ENCODE data around the gene LYST. TPM values are rescaled to one million over a fixed set of nuclear protein-coding genes. Genes with fewer than 3 reads are reported as not detected.

Gene LYST
- total RNA-seq, 4 donors from 2014 or later, result 48.0 to 62.8 (median 61.0) TPM

- Histone ChIP-seq H3K27me3 (no peaks in the 10 kb centered on the region), H3K4me1 (peaks cover 0 to 34% (median 14%) of the 10 kb centered on the region in 4 donors), H3K9me3 (no peaks in the 10 kb centered on the region), H3K36me3 (no peaks in the 10 kb centered on the region), H3K4me3 (peak overlapping the region; percentile 81 to 100 (median 92)), H3K27ac (peak overlapping the region; percentile 92 to 97 (median 94))
- WGBS, 2 donors, result 3 to 4% methylated on average over 16 of the region's 16 CpGs
- no peak for DNase-seq (ENCODE audit: low spot score in 2 of 2)
- TF ChIP-seq EP300 (IDR thresholded peaks at IDR 0.05) (peak in 1 of 2 donors; percentile 13), CTCF (IDR thresholded peaks at IDR 0.05) (no peak), POLR2A (IDR thresholded peaks at IDR 0.05) (no peak)
Observed at GRCh38 chr1:235865565-235866204, 1.0 kb downstream of the LYST start.

- no peak for TF ChIP-seq EP300 (IDR thresholded peaks at IDR 0.05)
- 28 to 32% methylated on average over 2 of the region's 3 CpGs for WGBS, 2 donors
- no peak for DNase-seq (ENCODE audit: low spot score in 2 of 2)
- H3K4me3 ChIP-seq, result peak overlapping the region in 2 of 4 donors; percentile 89 to 100
- H3K36me3 ChIP-seq, result no peaks in the 10 kb centered on the region
- no peaks in the 10 kb centered on the region for H3K27me3 ChIP-seq
- peak overlapping the region in 3 of 4 donors; percentile 93 to 97 (median 96) for H3K27ac ChIP-seq
- H3K9me3 ChIP-seq, result no peaks in the 10 kb centered on the region
- peaks cover 0 to 34% (median 14%) of the 10 kb centered on the region in 4 donors for H3K4me1 ChIP-seq
Observed at GRCh38 chr1:235864931-235865525, 1.7 kb downstream of the LYST start.

- WGBS, 2 donors, result 90 to 93% methylated on average over 10 of the region's 10 CpGs
- Histone ChIP-seq H3K36me3 (no peaks in the 10 kb centered on the region), H3K4me3 (peak overlapping the region in 1 of 4 donors; percentile 89), H3K9me3 (no peaks in the 10 kb centered on the region), H3K4me1 (peaks cover 0 to 34% (median 14%) of the 10 kb centered on the region in 4 donors), H3K27ac (peak overlapping the region in 2 of 4 donors; percentile 93 to 97), H3K27me3 (no peaks in the 10 kb centered on the region)
- DNase-seq (ENCODE audit: low spot score in 2 of 2), result no peak
- no peak for TF ChIP-seq POLR2A (IDR thresholded peaks at IDR 0.05)
- TF ChIP-seq EP300 (IDR thresholded peaks at IDR 0.05), result no peak
- TF ChIP-seq CTCF (IDR thresholded peaks at IDR 0.05), result no peak
Observed at GRCh38 chr1:235864469-235864868, 2.2 kb downstream of the LYST start.

GRCh38 chr1:235863699-235864093 is 3.0 kb downstream of the LYST start:
- no peak for DNase-seq (ENCODE audit: low spot score in 2 of 2)
- Histone ChIP-seq H3K36me3 (no peaks in the 10 kb centered on the region), H3K27ac (peak overlapping the region in 1 of 4 donors; percentile 42), H3K4me1 (peaks cover 0 to 34% (median 14%) of the 10 kb centered on the region in 4 donors), H3K9me3 (no peaks in the 10 kb centered on the region), H3K27me3 (no peaks in the 10 kb centered on the region), H3K4me3 (no peak overlapping the region)
- TF ChIP-seq POLR2A (IDR thresholded peaks at IDR 0.05), result no peak
- WGBS, 2 donors, result 84 to 86% methylated on average over 4 of the region's 4 CpGs

- TF ChIP-seq POLR2A (IDR thresholded peaks at IDR 0.05) (no peak), EP300 (IDR thresholded peaks at IDR 0.05) (no peak), CTCF (IDR thresholded peaks at IDR 0.05) (no peak)
- H3K27ac ChIP-seq, result no peak overlapping the region
Observed at GRCh38 chr1:235861857-235862256, 4.8 kb downstream of the LYST start.

GRCh38 chr1:235860829-235861228 is 5.9 kb downstream of the LYST start:
- 60 to 76% methylated on average over 1 of the region's 1 CpG for WGBS, 2 donors
- no peak overlapping the region for H3K27ac ChIP-seq
- DNase-seq (ENCODE audit: low spot score in 2 of 2), result no peak
- H3K9me3 ChIP-seq, result no peaks in the 10 kb centered on the region
- no peaks in the 10 kb centered on the region for H3K36me3 ChIP-seq
- no peaks in the 10 kb centered on the region for H3K27me3 ChIP-seq
- no peak overlapping the region for H3K4me3 ChIP-seq
- TF ChIP-seq EP300 (IDR thresholded peaks at IDR 0.05) (no peak), POLR2A (IDR thresholded peaks at IDR 0.05) (no peak), CTCF (IDR thresholded peaks at IDR 0.05) (no peak)
- peaks cover 0 to 28% (median 14%) of the 10 kb centered on the region in 4 donors for H3K4me1 ChIP-seq

More at GRCh38 chr1:235861857-235862256, 4.8 kb downstream of the LYST start:
- DNase-seq (ENCODE audit: low spot score in 2 of 2), result no peak
- H3K4me1 ChIP-seq, result peaks cover 0 to 28% (median 14%) of the 10 kb centered on the region in 4 donors
- no peaks in the 10 kb centered on the region for H3K36me3 ChIP-seq
- H3K4me3 ChIP-seq, result no peak overlapping the region
- H3K27me3 ChIP-seq, result no peaks in the 10 kb centered on the region
- no peaks in the 10 kb centered on the region for H3K9me3 ChIP-seq

All from tibial nerve (tissue), 4 donors.